ENCODE results near the gene RBM45.
"Not testable (repeated sequence)": the region's sequence is repeated elsewhere in the genome, so short reads cannot be mapped to it uniquely, and the experiment has no call there.

RBM45 gene, protein sequence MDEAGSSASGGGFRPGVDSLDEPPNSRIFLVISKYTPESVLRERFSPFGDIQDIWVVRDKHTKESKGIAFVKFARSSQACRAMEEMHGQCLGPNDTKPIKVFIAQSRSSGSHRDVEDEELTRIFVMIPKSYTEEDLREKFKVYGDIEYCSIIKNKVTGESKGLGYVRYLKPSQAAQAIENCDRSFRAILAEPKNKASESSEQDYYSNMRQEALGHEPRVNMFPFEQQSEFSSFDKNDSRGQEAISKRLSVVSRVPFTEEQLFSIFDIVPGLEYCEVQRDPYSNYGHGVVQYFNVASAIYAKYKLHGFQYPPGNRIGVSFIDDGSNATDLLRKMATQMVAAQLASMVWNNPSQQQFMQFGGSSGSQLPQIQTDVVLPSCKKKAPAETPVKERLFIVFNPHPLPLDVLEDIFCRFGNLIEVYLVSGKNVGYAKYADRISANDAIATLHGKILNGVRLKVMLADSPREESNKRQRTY

DNA sequence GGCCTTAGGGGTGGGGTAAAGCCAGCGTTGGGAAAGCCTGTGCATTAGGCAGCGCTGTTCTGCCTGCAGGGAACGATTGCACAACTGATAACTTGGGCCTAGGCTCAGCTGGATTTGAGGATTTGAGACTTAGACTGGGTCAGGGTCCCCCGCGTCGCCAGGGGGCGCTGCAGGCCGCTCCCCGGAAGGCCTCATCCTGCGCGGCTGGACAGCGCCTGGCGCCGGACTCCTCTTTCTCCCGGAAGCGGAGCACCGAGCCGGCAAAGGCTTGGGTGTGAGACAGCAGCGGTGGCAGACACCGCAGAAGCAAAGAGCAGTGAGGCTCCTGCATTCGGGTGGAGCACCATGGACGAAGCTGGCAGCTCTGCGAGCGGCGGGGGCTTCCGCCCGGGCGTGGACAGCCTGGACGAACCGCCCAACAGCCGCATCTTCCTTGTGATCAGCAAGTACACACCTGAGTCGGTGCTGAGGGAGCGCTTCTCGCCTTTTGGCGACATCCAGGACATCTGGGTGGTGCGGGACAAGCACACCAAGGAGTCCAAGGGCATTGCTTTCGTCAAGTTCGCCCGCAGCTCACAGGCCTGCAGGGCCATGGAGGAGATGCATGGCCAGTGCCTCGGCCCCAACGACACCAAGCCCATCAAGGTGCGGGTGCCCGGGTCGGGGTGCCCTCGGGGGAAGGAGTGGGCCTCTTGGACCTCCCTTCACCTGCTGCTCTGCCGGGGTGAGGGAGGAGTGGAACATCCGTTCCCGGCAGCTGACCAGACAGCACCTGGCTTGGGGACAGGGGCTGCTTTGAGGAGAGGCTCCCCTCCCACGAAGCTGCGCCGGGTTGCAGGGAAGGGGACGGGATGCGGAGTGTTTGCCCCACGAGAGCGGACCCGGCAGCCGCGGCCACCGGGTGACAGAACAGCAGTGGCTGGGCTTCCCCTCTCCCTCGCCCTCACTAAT lies at the start of gene RBM45:
Gene RBM45 (plus strand): TSS at position 236 of the 951 bp plus-strand sequence. CDS start 110 bp downstream, at position 346.
- DNase-seq (ENCODE audit: low spot score) = peak; percentile 83
- peak; percentile 65 for FAIRE-seq

DNA sequence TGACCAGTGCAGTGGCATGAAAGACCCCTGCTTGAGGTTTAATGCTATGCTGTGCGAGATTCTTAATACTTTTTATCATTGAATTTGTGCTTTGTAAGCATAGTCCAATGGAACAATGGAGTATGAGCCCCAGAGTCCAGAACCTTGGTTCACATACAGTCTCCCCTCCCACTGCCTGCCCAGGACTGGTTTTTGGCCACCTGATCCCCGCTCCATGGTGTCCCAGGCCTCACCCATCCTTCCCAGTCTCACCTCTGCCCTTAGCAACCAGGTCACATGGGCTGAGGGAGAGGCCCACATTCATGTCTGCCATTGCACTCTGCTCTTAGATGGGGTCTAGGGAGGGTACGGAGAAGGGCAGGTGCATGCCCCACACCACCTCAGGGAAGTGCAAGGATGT lies 45.9 kb upstream of the RBM45 start:
- FAIRE-seq (no peak), DNase-seq (ENCODE audit: low spot score) (no peak)

DNA sequence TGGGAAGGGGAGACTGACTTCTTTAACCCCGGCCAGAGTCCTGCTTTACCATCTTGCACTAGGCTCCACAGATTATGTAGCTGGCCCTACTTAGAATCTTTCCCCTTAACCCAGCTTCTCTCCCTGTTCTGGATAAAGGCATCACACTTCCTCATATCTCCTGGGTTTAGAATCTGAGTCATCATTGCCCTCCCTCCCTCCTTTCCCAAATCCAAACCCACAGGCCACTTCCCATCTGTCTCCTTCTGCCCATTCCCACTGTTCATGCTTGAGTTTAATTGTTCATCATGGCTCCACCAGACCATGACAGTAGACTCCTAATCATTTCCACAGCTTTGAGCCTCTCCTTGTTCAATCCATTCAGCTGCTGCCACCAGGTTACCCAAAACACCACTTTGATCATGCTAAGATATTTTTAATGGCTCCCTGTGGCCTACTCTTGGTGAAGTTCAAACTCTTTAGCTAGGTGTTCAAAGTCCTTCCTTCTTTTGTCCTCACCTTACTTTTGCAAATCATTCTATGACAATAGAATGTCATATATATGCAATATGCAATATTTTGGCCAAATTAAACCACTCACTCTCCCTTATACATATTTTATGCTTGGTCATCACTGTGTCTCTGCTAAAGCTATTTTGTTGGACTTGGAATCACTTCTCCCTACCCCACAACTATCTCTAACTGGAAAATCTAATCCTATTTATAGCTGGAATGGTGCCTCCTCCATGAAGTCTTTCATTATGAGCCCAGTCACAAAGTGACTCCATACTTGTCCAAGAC lies 45.2 kb upstream of the RBM45 start:
- peak; percentile 93 for FAIRE-seq
- DNase-seq (ENCODE audit: low spot score) = peak; percentile 77

DNA sequence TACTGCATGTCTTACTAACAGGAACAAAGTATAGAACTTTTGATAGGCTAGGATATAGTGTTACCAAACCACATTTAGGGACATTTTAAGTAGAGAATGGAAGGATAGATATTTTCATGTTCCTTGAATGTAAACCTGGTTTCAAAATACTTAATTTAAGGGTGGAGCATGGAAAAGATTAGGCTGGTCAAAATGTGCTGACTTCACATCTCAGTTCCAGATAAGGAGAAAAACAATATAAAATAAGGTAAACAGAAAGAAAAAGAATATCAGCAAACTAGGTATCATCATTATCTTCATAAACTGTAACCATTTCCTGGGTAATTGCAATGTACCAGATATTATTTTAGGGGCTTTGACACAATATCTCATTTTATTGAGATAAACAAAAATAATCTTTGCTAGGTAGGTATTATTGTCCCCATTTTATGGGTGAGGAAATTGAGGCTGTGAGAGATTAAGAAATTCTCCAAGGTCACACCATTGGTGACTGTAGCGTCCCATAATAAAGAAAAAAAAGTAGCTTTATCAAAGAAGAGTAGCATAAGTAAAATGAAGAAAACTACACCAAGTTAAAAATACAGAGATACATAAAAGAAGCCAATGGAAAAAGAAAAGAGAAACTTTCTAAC lies 43.3 kb upstream of the RBM45 start:
- DNase-seq (ENCODE audit: low spot score) (no peak), FAIRE-seq (no peak)

DNA sequence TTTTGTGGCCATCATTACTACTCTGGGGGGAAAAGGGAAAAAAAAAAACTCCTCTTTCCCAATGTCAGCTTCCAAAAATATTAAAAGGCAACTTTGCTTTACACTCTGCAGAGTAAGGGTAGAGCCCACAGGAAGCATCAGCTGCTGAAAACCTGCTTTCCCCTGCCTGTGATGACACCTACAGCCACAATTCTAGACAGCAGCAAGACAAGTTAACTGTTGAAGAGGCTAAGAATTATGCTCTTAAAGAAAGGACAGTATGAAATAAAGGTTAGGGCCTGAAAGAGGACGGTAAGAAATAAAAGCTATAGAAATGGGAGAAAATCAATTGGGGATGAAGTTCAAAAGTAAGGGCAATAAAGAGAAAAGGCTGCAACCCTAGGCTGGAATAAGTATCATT lies 42.7 kb upstream of the RBM45 start:
- DNase-seq (ENCODE audit: low spot score) (no peak), FAIRE-seq (no peak)

DNA sequence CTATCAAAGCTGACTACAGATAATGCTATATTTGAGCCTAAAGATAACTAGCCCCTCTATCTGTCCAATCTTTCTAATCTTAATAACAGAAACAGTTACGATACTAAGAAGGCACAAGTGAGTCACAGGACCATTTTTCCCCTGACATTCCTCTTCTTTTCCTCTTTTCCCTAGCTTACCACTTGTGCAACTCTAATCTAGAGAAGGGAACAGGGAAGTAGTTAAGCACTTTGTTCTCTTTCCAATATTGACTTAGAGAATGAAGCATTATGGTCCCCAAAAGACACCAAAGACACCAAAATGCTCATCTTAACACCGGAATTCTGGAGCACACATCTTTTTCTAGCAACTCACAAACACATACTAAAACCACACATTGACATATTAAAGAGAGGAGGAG lies 41.4 kb upstream of the RBM45 start:
- FAIRE-seq = no peak
- DNase-seq (ENCODE audit: low spot score) = no peak

DNA sequence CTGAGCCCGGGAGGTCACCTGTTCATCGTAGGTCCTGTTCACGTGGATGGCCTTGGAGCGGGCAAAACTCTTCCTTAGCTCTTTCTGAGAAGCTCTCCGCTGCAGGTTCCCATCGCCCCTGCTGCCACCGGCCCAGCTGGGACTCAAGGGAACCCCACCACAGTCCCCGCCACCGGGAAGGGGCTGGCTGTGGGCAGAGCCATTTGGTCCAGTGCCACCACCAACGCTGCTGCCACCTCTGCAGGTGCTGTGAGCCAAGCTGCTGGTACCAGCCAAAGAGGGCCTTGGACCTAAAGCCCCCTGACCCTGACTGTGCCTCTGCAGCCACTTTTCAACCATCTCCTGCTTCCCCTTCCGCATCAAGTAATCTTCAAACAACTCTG lies 40.2 kb upstream of the RBM45 start:
- no peak for FAIRE-seq
- DNase-seq (ENCODE audit: low spot score) = no peak

DNA sequence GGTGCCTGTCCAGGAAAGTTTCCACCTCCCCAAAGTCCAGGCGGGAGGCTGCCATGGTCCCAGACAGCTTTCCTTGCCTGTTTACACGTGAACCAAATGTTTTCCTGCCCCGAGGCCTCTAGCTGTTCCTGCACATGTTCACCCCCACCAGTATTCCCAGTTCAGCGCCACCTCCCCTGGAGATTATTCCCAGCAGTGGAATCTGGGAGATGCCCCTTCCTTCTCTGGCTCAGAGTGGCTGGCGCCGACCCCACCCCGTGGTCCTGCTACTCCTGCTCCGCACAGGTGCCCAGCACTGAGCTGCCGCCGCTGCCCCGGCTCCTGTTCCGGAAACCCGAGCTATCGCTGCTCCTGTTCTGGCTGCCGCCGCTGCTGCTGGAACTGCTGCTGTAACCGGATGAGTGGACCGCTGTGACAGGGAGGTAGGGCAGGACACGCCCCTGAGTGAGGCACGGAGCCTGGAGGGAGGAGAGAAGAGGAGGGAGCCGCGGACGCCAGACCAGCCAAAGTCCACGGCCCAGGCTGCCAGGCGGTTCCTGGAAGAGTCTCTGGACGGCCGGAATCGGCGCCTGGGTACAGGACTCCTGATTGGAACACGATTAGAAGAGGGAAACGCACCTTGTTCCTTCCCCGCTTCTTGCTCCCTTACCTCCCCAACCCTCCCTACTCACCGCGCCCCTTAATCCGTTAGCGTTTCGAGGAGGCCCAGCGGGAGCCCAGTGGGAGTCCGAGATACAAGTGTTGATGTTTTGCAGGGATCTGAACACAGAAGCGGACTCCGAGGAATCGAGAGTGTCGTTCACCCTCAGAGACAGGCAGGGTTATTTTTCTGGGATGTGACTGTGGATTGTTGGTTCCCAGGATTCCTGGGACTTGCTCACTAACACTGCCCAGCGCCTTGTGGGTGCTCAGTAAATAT lies 39.6 kb upstream of the RBM45 start, which contains the start of gene PDE11A:
Gene PDE11A (minus strand): TSS at position 395 of the 919 bp plus-strand sequence. CDS start 340 bp downstream, at position 55.
- FAIRE-seq (peak; percentile 66), DNase-seq (ENCODE audit: low spot score) (peak; percentile 87)

DNA sequence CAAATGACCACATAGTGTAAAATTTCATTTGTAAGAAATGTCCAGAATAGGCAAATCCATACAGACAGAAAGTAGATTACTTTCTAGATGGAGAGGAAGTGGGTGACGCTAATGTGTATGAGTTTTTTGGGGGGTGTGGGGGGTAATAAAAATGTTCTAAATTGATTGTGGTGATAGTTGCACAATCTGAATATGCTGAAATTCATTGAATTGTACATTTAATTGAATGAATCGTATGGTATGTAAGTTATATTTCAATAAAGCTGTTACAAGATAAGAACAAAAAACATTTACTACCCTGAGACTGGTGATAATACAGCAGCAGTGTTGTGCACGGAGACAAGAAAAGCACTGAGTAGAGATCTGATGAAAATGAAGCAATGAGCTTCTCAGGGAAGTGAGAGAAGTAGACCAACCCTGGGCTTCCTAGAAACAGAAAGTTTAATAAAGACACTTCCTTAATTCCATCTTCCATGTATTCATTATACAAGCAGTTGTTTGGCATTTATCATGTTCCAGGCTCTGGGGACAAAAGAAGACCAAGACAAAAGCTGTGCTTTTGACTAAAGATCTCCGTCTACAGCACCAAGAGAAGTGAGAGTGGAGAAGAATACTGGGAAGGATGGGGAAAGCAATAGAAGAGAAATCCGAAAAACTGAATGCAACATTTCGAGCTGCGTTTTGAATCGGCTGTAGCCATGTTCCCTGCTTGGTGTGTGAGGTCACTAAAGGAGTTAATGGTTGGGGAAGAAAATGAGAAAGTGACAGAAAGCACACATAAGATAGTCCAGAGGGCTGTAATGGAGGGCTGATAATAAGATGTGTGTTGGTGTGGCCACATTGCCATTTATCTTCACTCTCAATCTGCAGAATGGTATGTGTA lies 37.9 kb upstream of the RBM45 start:
- FAIRE-seq = no peak
- no peak for DNase-seq (ENCODE audit: low spot score)

DNA sequence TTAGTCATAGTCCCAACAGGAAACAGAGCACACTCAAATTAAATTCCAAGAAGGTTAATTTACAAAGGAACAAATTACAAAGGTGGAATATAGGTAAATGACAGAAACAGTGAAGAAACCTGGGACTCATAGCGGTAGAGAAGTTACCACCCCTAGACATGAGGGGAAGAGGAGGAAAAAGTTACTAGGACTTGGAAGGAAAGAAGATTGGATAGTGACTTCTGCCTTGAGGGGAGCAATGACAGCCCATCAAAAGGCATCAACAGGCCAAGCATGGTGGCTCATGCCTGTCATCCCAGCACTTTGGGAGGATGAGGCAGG lies 37.3 kb upstream of the RBM45 start:
- FAIRE-seq = no peak
- peak; percentile 29 for DNase-seq (ENCODE audit: low spot score)

DNA sequence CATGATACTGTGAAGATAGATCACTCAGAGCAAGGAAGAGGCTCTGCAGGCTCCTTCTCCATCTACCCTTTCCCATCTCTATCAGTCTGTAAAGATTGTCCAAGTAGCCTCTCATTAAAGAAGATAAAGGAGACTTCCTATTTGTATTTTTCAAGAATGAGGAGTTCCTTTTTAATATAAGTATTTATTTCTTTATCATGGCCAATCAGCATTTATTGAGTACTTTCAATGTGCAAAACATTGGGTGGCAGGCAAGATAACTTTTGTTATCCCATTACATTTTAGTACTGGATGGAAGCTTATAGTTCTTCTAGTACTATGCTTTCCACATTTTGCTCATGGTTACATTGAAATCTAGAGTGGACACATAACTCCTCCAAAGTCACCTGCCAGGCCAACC lies 36.1 kb upstream of the RBM45 start:
- FAIRE-seq = no peak
- no peak for DNase-seq (ENCODE audit: low spot score)

DNA sequence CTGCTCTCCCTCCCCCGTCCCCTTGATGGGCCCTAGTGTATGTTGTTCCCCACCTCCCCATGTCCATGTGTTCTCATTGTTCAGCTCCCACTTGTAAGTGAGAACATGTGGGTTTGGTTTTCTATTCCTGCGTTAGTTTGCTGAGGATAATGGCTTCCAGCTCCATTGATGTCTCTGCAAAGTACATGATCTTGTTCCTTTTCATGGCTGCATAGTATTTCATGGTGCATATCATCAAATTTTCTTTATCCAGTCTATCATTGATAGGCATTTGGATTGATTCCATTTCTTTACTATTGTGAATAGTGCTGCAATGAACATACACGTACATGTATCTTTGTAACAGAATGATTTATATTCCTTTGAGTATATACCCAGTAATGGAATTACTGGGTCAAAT lies 33.0 kb upstream of the RBM45 start:
- not testable (repeated sequence) for DNase-seq (ENCODE audit: low spot score); FAIRE-seq

DNA sequence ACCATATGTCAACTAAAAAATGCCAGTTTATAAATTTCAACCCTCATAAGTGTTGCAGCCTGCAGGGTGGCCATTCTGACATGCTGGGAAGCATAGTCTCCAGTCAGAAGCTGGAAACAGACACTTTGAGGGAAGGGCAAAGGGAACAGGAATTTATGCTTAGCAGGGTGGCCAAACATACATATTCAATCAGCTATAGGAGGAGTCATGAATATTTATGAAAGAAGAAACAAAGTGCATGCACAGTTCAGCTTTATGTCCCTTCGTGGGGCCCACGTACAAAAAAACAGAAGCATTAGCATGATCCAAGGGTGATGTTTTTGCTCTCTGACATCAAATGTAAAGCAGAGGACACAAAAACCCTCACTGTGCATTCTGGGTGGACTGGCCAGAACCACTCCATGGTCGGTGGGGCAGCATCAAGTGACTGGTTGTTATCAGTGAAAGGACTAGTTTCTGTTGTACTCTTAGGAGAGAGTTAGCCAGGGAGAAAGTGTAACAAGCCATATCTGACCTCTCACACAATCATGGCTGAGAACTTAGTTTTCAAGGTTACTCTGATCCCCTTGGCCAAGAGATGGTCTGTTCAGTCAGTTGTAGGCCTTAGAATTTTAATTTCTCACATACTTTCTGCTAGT lies 29.7 kb upstream of the RBM45 start:
- FAIRE-seq = no peak

DNA sequence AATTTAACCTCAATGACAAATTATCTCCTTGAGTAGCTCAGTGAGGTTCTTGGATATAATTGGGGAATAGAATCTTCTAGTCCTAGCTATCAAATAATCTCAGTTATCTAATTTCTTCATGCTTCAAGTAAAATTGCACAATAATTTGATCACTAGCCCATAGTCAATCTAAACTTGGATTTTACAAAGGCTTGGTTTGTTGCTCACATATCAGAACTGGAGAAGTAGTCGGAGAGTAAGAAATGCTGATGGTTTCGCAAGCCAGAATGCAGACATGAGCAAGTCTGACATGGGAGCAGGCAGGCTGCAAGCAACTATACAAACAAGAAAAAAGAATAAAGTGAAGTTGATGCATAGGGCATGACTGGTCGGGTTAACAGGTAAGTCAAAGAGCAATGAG lies 28.0 kb upstream of the RBM45 start:
- FAIRE-seq (no peak), DNase-seq (ENCODE audit: low spot score) (no peak)

More for the DNA sequence above, 29.7 kb upstream of the RBM45 start:
- no peak for DNase-seq (ENCODE audit: low spot score)

DNA sequence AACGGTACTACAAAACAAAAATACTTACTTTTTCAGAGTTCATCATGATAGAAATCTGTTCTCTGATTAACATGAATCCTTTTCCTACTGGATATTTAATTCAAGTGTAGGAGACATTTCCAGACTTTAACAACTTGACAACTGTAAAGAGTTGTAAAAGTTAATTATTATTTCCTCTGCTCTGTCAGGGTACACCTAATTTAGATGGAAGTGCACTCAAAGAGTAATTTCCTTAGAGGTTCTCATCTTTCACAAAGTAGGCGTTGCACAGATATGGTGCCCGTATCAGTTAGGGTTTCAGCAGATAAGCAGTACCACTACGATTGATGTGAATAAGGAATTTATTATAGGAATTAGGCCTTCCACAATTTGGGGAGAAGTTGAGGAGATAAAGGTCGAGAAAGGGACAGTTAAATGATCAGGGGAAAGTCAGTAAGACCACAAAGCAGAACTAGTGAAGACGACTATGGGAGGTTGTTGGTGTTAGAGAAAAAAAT lies 23.4 kb upstream of the RBM45 start:
- DNase-seq (ENCODE audit: low spot score) = no peak
- FAIRE-seq = no peak

DNA sequence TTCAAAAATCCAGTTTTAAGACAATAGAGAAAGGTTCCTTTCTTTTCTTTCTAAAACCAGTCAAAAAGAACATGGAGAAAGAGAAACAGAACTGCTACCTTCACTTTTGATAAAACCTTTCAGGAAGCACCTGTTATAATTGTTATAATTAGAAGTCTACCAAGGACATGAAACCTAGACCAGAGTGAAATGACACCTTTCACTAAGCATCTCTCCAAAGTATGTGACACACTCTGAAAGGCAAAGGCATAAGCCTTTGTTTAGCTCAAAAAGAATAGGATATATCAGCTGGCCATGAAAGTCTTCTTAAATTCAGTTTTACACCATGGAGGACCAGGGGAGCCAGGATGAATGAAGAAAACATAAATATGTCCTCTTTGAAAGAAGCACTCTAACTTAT lies 18.8 kb upstream of the RBM45 start:
- FAIRE-seq = no peak

DNA sequence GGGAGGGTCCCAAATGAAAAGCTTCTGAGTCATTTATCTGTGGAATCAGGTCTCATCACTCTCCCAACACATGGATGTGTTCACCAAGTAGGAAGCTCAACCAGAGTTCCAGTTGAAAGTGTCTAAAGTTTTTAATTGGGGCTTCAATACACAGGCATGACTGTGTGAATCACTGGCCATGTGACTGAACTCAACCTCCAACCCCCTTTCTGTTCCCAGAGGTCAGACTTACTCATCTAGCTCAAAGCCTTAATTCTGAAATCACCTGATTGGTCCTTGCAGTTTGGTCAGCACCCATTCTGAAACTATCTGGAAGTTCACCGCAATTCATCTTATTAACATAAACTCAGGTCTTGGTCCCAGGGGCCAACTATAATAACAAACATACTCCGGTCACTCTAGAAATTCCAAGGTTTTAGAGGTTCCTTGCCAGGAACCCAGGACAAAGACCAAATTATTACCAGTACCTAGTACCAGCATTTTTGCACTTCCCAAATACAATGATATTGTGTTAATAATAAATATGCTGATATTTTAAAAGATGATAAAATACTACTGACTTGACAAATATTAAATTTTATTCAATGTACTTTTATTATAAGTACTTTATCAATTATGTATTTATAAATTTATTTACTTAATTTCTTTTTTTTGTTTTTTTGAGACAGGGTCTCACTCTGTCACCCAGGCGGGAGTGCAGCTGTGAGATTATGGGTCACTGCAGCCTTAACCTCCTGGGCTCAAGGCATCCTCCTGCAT lies 10.7 kb upstream of the RBM45 start:
- FAIRE-seq (peak; percentile 36), DNase-seq (ENCODE audit: low spot score) (peak; percentile 12)

More for the DNA sequence above, 18.8 kb upstream of the RBM45 start:
- no peak for DNase-seq (ENCODE audit: low spot score)

Data from RCC 7860 (cell line).